KBM-7 (cell line): ENCODE data around the gene NOL4L.

Source experiments
- DNase-seq: peaks from one replicate; pipeline ENCODE4 v3.0.0-alpha.2; 2015
- in situ Hi-C: fragments of 300-500 bp; cut with MboI; formaldehyde crosslinking; loops from 2 replicates; pipeline ENCODE4 v1.14.3; 2020; ENCODE audit warnings: low sequenced_read_pairs, low pct_unique_long_range_greater_than_20kb, mixed read lengths

NOL4L gene

GRCh38 chr20:32553618-32554017 lies 31.5 kb downstream of the NOL4L start:
- in situ Hi-C loops: no loop called here
- no peak for DNase-seq

GRCh38 chr20:32551693-32552092 lies 33.4 kb downstream of the NOL4L start:
- in situ Hi-C loops: no loop called here
- DNase-seq: no peak

- in situ Hi-C loops: no loop called here
- DNase-seq: no peak
Measured at GRCh38 chr20:32549842-32550241, 35.3 kb downstream of the NOL4L start.

GRCh38 chr20:32547753-32548034 lies 37.4 kb downstream of the NOL4L start:
- DNase-seq: no peak
- in situ Hi-C loops: no loop called here

- no peak for DNase-seq
- in situ Hi-C loops: no loop called here
Measured at GRCh38 chr20:32546918-32547752, 38.0 kb downstream of the NOL4L start.

GRCh38 chr20:32544893-32545840 lies 40.0 kb downstream of the NOL4L start:
- in situ Hi-C loops: no loop called here
- DNase-seq: no peak

DNA sequence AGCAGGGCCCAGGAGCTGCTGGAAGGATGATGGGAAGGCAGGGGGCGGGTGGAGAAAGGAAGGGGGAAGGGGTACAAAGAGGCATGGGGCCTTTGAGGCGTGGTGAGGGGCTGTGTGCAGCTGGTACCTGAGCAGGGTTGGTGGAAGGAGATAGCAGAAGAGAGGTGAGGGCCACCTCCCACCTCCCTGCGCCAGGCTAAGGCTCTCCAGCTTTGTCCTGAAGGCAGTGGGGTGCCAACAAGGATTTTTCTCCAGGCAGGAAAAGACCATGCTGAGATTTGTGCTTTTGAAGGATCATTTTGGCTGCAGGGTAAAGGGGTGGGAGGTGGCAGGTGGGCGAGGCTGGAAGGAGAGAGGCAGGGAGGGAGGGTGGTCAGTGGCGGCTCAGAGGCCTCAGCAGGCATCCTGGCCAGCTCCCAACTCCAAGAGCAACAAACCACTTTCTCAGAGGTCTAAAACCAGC lies 40.8 kb downstream of the NOL4L start:
- in situ Hi-C loops: no loop called here

GRCh38 chr20:32543570-32544259 lies 41.4 kb downstream of the NOL4L start:
- in situ Hi-C loops: no loop called here
- no peak for DNase-seq

More for the DNA sequence above, 40.8 kb downstream of the NOL4L start:
- no peak for DNase-seq

- in situ Hi-C loops: no loop called here
- no peak for DNase-seq
Measured at GRCh38 chr20:32542259-32542615, 42.9 kb downstream of the NOL4L start.

- no peak for DNase-seq
- in situ Hi-C loops: no loop called here
Measured at GRCh38 chr20:32541323-32542258, 43.5 kb downstream of the NOL4L start.

DNA sequence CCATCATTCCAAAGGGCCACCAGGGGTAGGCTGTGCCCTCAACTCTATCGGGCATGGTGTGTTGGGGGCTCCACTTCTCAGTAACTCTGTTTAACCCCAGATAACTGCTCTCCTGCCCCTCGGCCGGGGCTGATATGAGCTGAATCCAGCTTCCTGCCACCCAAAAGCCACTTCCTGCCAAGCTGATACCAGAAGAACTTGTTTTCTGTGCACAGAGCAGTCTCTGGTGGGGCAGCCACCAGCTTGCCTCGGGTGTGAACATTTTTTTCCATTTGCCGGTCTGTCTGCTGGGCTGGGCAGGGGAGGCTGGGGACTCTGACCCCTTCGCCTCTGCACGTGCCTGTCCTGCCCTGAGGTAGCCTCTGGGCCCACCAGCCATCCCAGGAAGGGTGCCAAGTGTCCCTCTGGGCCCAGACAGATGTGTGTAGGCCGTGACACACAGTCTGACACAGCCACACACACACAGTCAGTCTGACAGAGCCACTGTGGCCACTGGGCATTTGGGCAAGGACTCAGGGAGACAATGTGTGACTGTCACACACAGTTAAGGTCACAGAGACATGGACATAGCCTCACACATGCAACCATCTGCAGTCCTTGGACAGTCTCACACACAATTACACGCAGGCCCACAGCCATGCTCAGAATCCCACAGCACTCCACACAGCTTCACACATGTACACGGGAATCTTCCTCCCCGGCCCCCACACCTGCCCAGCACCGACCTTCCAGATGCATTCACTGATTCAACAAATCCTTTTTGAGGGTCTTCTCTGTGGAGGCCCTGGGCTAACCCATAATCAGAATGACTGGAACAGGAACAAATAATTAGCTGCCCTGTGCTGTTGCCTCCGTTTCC lies 45.1 kb downstream of the NOL4L start:
- DNase-seq: peak; percentile 55
- in situ Hi-C loops: no loop called here

DNA sequence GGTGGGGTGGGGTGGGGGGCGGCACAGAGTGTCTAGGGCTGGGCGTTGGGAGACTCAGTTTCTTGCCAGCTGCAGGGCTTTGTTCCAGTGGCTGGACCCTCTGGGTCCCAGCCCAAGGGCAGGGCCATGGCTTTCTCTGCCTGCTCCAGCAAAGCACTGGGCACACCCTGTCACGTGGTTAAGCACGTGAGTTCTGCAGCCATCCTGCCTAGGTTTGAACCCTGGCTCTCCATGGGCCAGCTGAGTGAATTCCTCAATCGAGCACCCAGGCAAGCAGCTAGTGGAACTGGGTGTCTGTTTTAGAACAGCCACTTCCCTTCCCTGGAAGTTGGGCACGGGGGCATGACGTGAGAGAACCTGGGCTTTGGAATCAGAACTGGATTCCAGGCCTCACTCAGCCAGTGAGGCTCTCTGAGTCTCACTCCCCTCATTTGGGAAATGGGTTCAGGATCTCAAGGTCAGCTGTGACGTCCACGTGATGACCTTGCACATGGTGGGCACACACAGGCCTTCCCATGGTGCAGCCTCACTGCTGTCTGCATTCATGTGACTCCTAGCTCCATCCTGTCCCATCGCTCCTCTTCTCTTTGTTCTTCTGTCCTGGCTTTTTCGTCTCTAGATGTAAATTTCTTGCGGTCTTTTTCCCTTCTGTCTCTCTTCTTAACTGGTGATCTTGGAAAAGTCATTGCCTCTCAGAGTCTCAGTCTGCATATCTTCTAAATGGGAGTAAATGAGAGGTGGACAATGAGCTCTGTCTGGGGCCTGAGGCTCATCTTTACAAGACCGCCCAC lies 45.9 kb downstream of the NOL4L start:
- in situ Hi-C loops: no loop called here
- no peak for DNase-seq

DNA sequence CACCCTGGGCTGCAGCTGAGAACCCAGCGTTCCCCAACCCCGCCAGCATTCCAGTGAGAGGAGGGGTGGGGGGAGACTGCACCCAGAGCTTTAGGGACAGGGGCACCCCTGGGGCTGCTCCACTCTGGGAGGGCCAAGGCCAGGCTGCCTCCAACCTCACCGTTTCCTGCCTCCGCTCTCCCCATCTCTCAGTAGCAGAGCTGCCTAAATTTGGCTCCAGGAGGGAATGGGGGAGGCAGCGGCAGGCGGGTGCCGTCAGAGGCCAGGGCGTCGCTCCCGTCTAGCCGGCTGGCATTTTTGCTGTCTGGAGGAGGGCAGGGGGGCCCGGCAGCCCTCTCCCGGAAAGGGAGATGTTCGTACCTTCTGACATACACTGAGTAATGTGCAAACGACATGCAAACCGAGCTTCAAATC lies 46.6 kb downstream of the NOL4L start:
- in situ Hi-C loops: no loop called here
- DNase-seq: no peak

GRCh38 chr20:32537657-32538525 lies 47.2 kb downstream of the NOL4L start:
- DNase-seq: no peak
- in situ Hi-C loops: no loop called here

GRCh38 chr20:32536851-32537656 lies 48.1 kb downstream of the NOL4L start:
- DNase-seq: no peak
- in situ Hi-C loops: no loop called here
